B cell (primary cell): ENCODE data around the gene EPB41L1. TPM values are rescaled to one million over a fixed set of nuclear protein-coding genes. Genes with fewer than 3 reads are reported as not detected.

ENCODE experiments used
- ATAC-seq: fragments of 200-7000 bp; cut with Tn5 transposase; one replicate; pipeline ENCODE4 v1.10.0; 2021; ENCODE audit warnings: low read depth, mild to moderate bottlenecking, moderate number of reproducible peaks, moderate library complexity
- CTCF ChIA-PET: fragments of 350-600 bp; sonication (Branson Sonifier 250); formaldehyde crosslinking; loops from one replicate; lab custom pipeline; 2021; ENCODE audit warnings: antibody characterized with exemption, inconsistent platforms; lab: Charles Lee
- POLR2A ChIA-PET: fragments of 350-600 bp; sonication (Branson Sonifier 250); formaldehyde crosslinking; loops from one replicate; lab custom pipeline; 2021; ENCODE audit warnings: antibody characterized with exemption; lab: Charles Lee
- DNase-seq: peaks from one replicate; pipeline ENCODE4 v3.0.0; 2013
- H2AFZ ChIP-seq: 2 replicates; pipeline ENCODE4 v1.6.1; 2012; ENCODE audit warnings: mild to moderate bottlenecking, low read depth, low read length; ENCODE audit not compliant: insufficient read depth, poor library complexity, severe bottlenecking
- H3K27ac ChIP-seq, 2 donors: 1 replicate in 1 of 2; 2 replicates in 1 of 2; pipeline ENCODE4 v1.5.1; 2012 to 2013; ENCODE audit warnings: low read length in 2 of 2, mild to moderate bottlenecking in 2 of 2, moderate library complexity in 1 of 2
- H3K27me3 ChIP-seq, 4 experiments: fragments of 200-600 bp in 1 of 4; sonication (generic) in 1 of 4; replicated peaks in 1 of 4; 1 replicate in 2 of 4; 2 replicates in 2 of 4; pipeline versions ENCODE4 v1.6.1 to v1.7.0; 2013 to 2016; ENCODE audit warnings: low read length in 3 of 4, mild to moderate bottlenecking in 2 of 4, mixed read lengths in 1 of 4, moderate library complexity in 1 of 4; ENCODE audit not compliant: insufficient read depth in 4 of 4, control insufficient read depth in 3 of 4; ENCODE audit errors: control extremely low read depth in 1 of 4
- H3K36me3 ChIP-seq, 2 experiments: replicated peaks in 1 of 2; 1 replicate in 1 of 2; 2 replicates in 1 of 2; pipeline versions ENCODE4 v1.6.1 to v1.7.1; 2013; ENCODE audit warnings: low read length in 1 of 2; ENCODE audit not compliant: insufficient read depth in 2 of 2, control insufficient read depth in 1 of 2; ENCODE audit errors: control extremely low read depth in 1 of 2, extremely low read depth in 1 of 2
- H3K4me1 ChIP-seq, 2 donors: fragments of 200-600 bp in 1 of 2; sonication (generic) in 1 of 2; 1 replicate in 1 of 2; 2 replicates in 1 of 2; pipeline versions ENCODE4 v1.5.1 to v1.6.1; 2013 to 2017; ENCODE audit warnings: low read length in 2 of 2; ENCODE audit not compliant: control insufficient read depth in 2 of 2, insufficient read depth in 2 of 2
- H3K4me2 ChIP-seq: replicated peaks from 2 replicates; pipeline ENCODE3; 2012; ENCODE audit warnings: mild to moderate bottlenecking, low read depth, low read length; ENCODE audit not compliant: poor library complexity, severe bottlenecking
- H3K4me3 ChIP-seq, 5 experiments: fragments of 200-600 bp in 1 of 5; sonication (generic) in 1 of 5; 1 replicate in 3 of 5; 2 replicates in 2 of 5; pipeline versions ENCODE4 v1.5.1 to v1.7.0; 2011 to 2016; ENCODE audit warnings: low read length in 4 of 5, mild to moderate bottlenecking in 4 of 5, low read depth in 2 of 5, control low read depth in 1 of 5, moderate library complexity in 1 of 5; ENCODE audit not compliant: insufficient read depth in 1 of 5; ENCODE audit errors: control extremely low read depth in 1 of 5, extremely low read depth in 1 of 5
- H3K79me2 ChIP-seq: fragments of 200-600 bp; sonication (generic); one replicate; pipeline ENCODE4 v1.6.0; 2016; ENCODE audit warnings: low read length; ENCODE audit not compliant: control insufficient read depth, insufficient read depth
- H3K9ac ChIP-seq: fragments of 200-600 bp; sonication (generic); 2 replicates; pipeline ENCODE4 v1.6.1; 2017; ENCODE audit warnings: mild to moderate bottlenecking, low read length, moderate library complexity
- H3K9me3 ChIP-seq, 3 donors: one replicate each; pipeline versions ENCODE4 v1.6.1 to v1.7.1; 2013; ENCODE audit warnings: low read length in 2 of 3; ENCODE audit not compliant: control insufficient read depth in 2 of 3, insufficient read depth in 1 of 3; ENCODE audit errors: control extremely low read depth in 1 of 3
- H4K20me1 ChIP-seq: 2 replicates; pipeline ENCODE4 v1.6.0; 2012; ENCODE audit warnings: mild to moderate bottlenecking, low read length; ENCODE audit not compliant: insufficient read depth, control insufficient read depth, poor library complexity, severe bottlenecking
- H3K27ac Mint-ChIP-seq: one replicate; pipeline ENCODE4 v1.8.0; 2021; ENCODE audit warnings: mixed read lengths
- H3K27me3 Mint-ChIP-seq: one replicate; pipeline ENCODE4 v1.8.0; 2021; ENCODE audit warnings: mixed read lengths
- H3K4me1 Mint-ChIP-seq: one replicate; pipeline ENCODE4 v1.8.0; 2021; ENCODE audit warnings: mixed read lengths
- H3K4me3 Mint-ChIP-seq: one replicate; pipeline ENCODE4 v1.8.0; 2021; ENCODE audit warnings: mixed read lengths
- H3K9me3 Mint-ChIP-seq: one replicate; pipeline ENCODE4 v1.8.0; 2022; ENCODE audit warnings: mixed read lengths; ENCODE audit not compliant: insufficient read depth
- CTCF ChIP-seq: fragments of 200-600 bp; IDR thresholded peaks from one replicate; pipeline ENCODE4 v1.8.0; 2022; ENCODE audit warnings: antibody characterized with exemption, mild to moderate bottlenecking
- EZH2 ChIP-seq: IDR thresholded peaks from 2 replicates; pipeline ENCODE4 v1.6.1; 2012; ENCODE audit warnings: borderline replicate concordance, low read depth, mild to moderate bottlenecking, moderate library complexity, low read length; ENCODE audit not compliant: insufficient read depth, poor library complexity, severe bottlenecking
- WGBS: methylation state at CpG from one replicate; pipeline ENCODE4 v1.1.5; 2013; ENCODE audit warnings: missing lambda C conversion rate; ENCODE audit not compliant: insufficient coverage; 5-methylcytosine and 5-hydroxymethylcytosine counted together
- intact Hi-C: fragments of 100-400 bp; cut with micrococcal nuclease; formaldehyde crosslinking; loops from one replicate; pipeline ENCODE4 v1.10.0; 2022
- polyA plus RNA-seq: library from polyadenylated mRNA; depleted of rRNA; stranded (reverse); fragments of >200 nt; gene quantifications from 2 replicates; pipeline ENCODE4 v1.2.3, GENCODE V29; 2012
- total RNA-seq, 2 donors: library from RNA; stranded (reverse); fragments of 120-200 nt in 1 of 2; gene quantifications; 1 replicate in 1 of 2; 2 replicates in 1 of 2; pipeline versions ENCODE4 v1.2.3 to v1.2.4, GENCODE V29; 2013 to 2022

Gene EPB41L1
- total and polyA plus RNA-seq, 2 donors (not counting 1 experiment from before 2014, with no cell fraction given) = 0.12 to 1.3 TPM

GRCh38 chr20:36281785-36282380 is 127.3 kb downstream of the EPB41L1 start:
- no peaks in the 10 kb centered on the region for H3K9me3 ChIP-seq
- H3K27me3 ChIP-seq = peaks cover 0 to 12% (median 0%) of the 10 kb centered on the region in 4 experiments
- H3K27ac ChIP-seq = no peak overlapping the region
- H4K20me1 ChIP-seq = no peaks in the 10 kb centered on the region
- no peak overlapping the region for H3K4me2 ChIP-seq
- no peak overlapping the region for H3K4me3 Mint-ChIP-seq
- H3K27me3 Mint-ChIP-seq = peaks cover 37% of the 10 kb centered on the region
- no peaks in the 10 kb centered on the region for H3K4me1 Mint-ChIP-seq
- ChIA-PET POLR2A (no interaction called here), CTCF (no interaction called here)
- H3K4me3 ChIP-seq = no peak overlapping the region
- no peaks in the 10 kb centered on the region for H3K9me3 Mint-ChIP-seq
- TF ChIP-seq EZH2 (no peak), CTCF (no peak)
- H3K79me2 ChIP-seq = no peaks in the 10 kb centered on the region
- H2AFZ ChIP-seq = no peak overlapping the region
- WGBS = 93% methylated on average over 10 of the region's 10 CpGs
- no peaks in the 10 kb centered on the region for H3K36me3 ChIP-seq
- no peak for ATAC-seq
- intact Hi-C loops = no loop called here
- no peaks in the 10 kb centered on the region for H3K4me1 ChIP-seq
- H3K27ac Mint-ChIP-seq = no peak overlapping the region
- no peak for DNase-seq
- no peak overlapping the region for H3K9ac ChIP-seq

Other genes with a start within 250 kb of the EPB41L1 start
- gene SCAND1, start 200.2 kb upstream of the EPB41L1 start, total RNA-seq = 40.8 and 42.0 TPM in 2 replicates
- 66.9 and 102 TPM in 2 replicates for gene SCAND1, start 200.2 kb upstream of the EPB41L1 start, polyA plus RNA-seq
- gene CNBD2, start 186.2 kb upstream of the EPB41L1 start, total RNA-seq = 5.9 and 8.5 TPM in 2 replicates
- gene CNBD2, start 186.2 kb upstream of the EPB41L1 start, polyA plus RNA-seq = 14.6 and 19.2 TPM in 2 replicates
- 21.3 and 22.0 TPM in 2 replicates for gene AAR2, start 81.7 kb downstream of the EPB41L1 start, total RNA-seq
- gene AAR2, start 81.7 kb downstream of the EPB41L1 start, polyA plus RNA-seq = 9.5 and 10.3 TPM in 2 replicates
- gene DLGAP4, start 151.6 kb downstream of the EPB41L1 start, total RNA-seq = 63.6 and 68.8 TPM in 2 replicates
- gene DLGAP4, start 151.6 kb downstream of the EPB41L1 start, polyA plus RNA-seq = 53.5 and 87.8 TPM in 2 replicates